Measurements from ENCODE around the gene DNAJB13.

DNA sequence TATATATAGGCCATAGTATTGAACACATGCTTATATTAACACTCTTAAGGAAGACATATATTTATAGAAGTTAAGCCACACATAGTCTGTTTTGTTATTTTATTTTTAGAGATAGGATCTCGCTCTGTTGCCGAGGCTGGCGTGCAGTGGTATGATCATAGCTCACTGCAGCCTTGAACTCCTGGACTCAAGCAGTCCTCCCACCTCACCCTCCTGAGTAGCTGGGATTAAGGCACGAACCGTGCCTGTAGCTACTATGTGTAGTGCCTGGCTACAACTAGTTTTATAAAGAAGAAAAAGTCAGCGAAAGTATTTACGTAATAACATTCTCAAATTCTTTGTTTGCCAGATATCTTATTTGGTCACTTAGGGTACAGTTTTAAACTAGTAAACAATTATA is 37.4 kb downstream of the DNAJB13 start:
- no peak for TF ChIP-seq EP300 (IDR thresholded peaks at IDR 0.05)
- TF ChIP-seq, protein P1, sequence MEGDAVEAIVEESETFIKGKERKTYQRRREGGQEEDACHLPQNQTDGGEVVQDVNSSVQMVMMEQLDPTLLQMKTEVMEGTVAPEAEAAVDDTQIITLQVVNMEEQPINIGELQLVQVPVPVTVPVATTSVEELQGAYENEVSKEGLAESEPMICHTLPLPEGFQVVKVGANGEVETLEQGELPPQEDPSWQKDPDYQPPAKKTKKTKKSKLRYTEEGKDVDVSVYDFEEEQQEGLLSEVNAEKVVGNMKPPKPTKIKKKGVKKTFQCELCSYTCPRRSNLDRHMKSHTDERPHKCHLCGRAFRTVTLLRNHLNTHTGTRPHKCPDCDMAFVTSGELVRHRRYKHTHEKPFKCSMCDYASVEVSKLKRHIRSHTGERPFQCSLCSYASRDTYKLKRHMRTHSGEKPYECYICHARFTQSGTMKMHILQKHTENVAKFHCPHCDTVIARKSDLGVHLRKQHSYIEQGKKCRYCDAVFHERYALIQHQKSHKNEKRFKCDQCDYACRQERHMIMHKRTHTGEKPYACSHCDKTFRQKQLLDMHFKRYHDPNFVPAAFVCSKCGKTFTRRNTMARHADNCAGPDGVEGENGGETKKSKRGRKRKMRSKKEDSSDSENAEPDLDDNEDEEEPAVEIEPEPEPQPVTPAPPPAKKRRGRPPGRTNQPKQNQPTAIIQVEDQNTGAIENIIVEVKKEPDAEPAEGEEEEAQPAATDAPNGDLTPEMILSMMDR (IDR thresholded peaks at IDR 0.05): no peak
- TF ChIP-seq POLR2A (IDR thresholded peaks at IDR 0.05): no peak
